ENCODE results near the gene OSBPL6. TPM values are rescaled to one million over a fixed set of nuclear protein-coding genes. Genes with fewer than 3 reads are reported as not detected.

Gene OSBPL6
- total and polyA plus RNA-seq, 9 of the 15 experiments (the other 6 are each of a cell fraction or from before 2014, with no cell fraction given) = 3.4 to 12.7 (median 9.3) TPM

DNA sequence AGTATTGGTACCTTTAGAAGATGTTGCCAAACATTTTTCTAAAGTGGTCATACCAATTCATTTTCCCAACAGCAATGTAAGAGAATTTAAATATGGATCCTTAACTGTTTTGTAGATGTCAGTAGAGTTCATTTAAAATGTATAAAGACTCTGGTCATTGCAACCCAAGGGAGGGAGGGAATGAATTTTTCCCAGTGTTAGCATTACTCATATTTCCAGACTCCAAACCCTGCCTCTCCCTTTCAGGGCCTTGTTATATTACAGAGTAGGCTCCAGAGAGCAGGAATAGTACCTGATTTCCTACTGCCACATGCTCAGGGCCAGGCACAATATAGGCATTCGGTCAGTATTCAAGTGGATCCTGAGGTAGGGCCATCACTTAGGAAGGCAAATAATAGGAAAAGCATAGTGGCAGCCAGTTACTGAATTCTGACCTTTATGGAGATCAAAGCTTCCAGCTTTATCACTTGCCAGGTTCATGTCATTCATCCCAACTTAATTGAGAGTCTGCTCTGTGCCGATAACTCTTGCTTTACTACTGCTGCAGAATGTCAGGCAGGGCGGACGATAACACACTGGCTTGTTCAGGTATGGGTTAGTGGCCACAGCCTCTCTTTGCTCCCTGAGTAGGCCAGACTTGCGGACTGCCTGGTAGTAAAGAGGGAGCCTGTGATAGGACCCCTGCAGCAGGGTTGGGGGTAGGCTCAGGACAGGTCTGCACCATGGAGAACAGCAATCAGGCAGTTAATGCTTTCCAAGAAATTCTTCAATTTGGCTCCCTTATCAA is 75.3 kb downstream of the OSBPL6 start (continued):
- no peak for TF ChIP-seq ZNF507 (tag; conservative IDR thresholded peaks at IDR 0.05)
- TF ChIP-seq, protein P1, sequence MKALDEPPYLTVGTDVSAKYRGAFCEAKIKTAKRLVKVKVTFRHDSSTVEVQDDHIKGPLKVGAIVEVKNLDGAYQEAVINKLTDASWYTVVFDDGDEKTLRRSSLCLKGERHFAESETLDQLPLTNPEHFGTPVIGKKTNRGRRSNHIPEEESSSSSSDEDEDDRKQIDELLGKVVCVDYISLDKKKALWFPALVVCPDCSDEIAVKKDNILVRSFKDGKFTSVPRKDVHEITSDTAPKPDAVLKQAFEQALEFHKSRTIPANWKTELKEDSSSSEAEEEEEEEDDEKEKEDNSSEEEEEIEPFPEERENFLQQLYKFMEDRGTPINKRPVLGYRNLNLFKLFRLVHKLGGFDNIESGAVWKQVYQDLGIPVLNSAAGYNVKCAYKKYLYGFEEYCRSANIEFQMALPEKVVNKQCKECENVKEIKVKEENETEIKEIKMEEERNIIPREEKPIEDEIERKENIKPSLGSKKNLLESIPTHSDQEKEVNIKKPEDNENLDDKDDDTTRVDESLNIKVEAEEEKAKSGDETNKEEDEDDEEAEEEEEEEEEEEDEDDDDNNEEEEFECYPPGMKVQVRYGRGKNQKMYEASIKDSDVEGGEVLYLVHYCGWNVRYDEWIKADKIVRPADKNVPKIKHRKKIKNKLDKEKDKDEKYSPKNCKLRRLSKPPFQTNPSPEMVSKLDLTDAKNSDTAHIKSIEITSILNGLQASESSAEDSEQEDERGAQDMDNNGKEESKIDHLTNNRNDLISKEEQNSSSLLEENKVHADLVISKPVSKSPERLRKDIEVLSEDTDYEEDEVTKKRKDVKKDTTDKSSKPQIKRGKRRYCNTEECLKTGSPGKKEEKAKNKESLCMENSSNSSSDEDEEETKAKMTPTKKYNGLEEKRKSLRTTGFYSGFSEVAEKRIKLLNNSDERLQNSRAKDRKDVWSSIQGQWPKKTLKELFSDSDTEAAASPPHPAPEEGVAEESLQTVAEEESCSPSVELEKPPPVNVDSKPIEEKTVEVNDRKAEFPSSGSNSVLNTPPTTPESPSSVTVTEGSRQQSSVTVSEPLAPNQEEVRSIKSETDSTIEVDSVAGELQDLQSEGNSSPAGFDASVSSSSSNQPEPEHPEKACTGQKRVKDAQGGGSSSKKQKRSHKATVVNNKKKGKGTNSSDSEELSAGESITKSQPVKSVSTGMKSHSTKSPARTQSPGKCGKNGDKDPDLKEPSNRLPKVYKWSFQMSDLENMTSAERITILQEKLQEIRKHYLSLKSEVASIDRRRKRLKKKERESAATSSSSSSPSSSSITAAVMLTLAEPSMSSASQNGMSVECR (CRISPR knock-in tag; IDR thresholded peaks at IDR 0.05) = no peak
- no peak for TF ChIP-seq ZC3H11A (IDR thresholded peaks at IDR 0.05; ENCODE audit: low read depth, low read length)
- no peak for TF ChIP-seq CTCF (IDR thresholded peaks at IDR 0.05 in 2 of 3, conservative IDR thresholded peaks at IDR 0.05 in 1 of 3; ENCODE audit: insufficient read depth in 2 of 3, low read depth in 1 of 3, low read length in 3 of 3)
- TF ChIP-seq ZFPM2 (CRISPR knock-in tag; IDR thresholded peaks at IDR 0.05) = no peak
- peak; percentile 92 for TF ChIP-seq PHB2 (IDR thresholded peaks at IDR 0.05; ENCODE audit: low read depth)
- no peak for TF ChIP-seq DIDO1 (tag; IDR thresholded peaks at IDR 0.05; ENCODE audit: low read depth)
- TF ChIP-seq CXXC5 (CRISPR knock-in tag; IDR thresholded peaks at IDR 0.05) = peak; percentile 57
- TF ChIP-seq SP2 (IDR thresholded peaks at IDR 0.05; ENCODE audit: extremely low read depth, low read depth, low read length, poor library complexity, severe bottlenecking) = no peak
- TF ChIP-seq ATF7 (IDR thresholded peaks at IDR 0.05) = peak; percentile 48; the same call in 1 of the 2 replicates
- no peak for TF ChIP-seq NCOA6 (IDR thresholded peaks at IDR 0.05)
- TF ChIP-seq, protein P2, sequence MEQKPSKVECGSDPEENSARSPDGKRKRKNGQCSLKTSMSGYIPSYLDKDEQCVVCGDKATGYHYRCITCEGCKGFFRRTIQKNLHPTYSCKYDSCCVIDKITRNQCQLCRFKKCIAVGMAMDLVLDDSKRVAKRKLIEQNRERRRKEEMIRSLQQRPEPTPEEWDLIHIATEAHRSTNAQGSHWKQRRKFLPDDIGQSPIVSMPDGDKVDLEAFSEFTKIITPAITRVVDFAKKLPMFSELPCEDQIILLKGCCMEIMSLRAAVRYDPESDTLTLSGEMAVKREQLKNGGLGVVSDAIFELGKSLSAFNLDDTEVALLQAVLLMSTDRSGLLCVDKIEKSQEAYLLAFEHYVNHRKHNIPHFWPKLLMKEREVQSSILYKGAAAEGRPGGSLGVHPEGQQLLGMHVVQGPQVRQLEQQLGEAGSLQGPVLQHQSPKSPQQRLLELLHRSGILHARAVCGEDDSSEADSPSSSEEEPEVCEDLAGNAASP (IDR thresholded peaks at IDR 0.05) = no peak
- TF ChIP-seq NBN (IDR thresholded peaks at IDR 0.05; ENCODE audit: low read depth) = peak; percentile 74; the same call in 1 of the 2 replicates
- TF ChIP-seq ZNF408 (CRISPR knock-in tag; IDR thresholded peaks at IDR 0.05; ENCODE audit: low read depth) = no peak
- TF ChIP-seq LEF1 (IDR thresholded peaks at IDR 0.05) = peak; percentile 100
- peak in 1 of 3 experiments; percentile 9 for TF ChIP-seq YY1 (IDR thresholded peaks at IDR 0.05; ENCODE audit: borderline replicate concordance in 1 of 3, control insufficient read depth in 1 of 3, extremely low read depth in 1 of 3, insufficient read depth in 3 of 3, insufficient read length in 1 of 3, insufficient replicate concordance in 2 of 3, low read depth in 1 of 3, low read length in 2 of 3)
- no peak for TF ChIP-seq MTF1 (CRISPR knock-in tag; IDR thresholded peaks at IDR 0.05; ENCODE audit: borderline replicate concordance)
- peak; percentile 99 for TF ChIP-seq TEAD4 (IDR thresholded peaks at IDR 0.05; ENCODE audit: low read length)
- no peak for TF ChIP-seq TEAD4 (CRISPR knock-in tag; IDR thresholded peaks at IDR 0.05; ENCODE audit: borderline replicate concordance)
- TF ChIP-seq ZNF175 (CRISPR knock-in tag; IDR thresholded peaks at IDR 0.05; ENCODE audit: low read depth) = peak; percentile 79; the same call in 1 of the 2 replicates
- peak; percentile 99 for TF ChIP-seq CBFA2T3 (IDR thresholded peaks at IDR 0.05)
